ENCODE measurements around the gene HSF4. TPM values are rescaled to one million over a fixed set of nuclear protein-coding genes. Genes with fewer than 3 reads are reported as not detected.
A peak's percentile ranks its signal among the peaks of the same experiment; 100 is the strongest.

HSF4 gene
- total and polyA plus RNA-seq, 12 donors = 9.1 to 199 (median 38.6) TPM

DNA sequence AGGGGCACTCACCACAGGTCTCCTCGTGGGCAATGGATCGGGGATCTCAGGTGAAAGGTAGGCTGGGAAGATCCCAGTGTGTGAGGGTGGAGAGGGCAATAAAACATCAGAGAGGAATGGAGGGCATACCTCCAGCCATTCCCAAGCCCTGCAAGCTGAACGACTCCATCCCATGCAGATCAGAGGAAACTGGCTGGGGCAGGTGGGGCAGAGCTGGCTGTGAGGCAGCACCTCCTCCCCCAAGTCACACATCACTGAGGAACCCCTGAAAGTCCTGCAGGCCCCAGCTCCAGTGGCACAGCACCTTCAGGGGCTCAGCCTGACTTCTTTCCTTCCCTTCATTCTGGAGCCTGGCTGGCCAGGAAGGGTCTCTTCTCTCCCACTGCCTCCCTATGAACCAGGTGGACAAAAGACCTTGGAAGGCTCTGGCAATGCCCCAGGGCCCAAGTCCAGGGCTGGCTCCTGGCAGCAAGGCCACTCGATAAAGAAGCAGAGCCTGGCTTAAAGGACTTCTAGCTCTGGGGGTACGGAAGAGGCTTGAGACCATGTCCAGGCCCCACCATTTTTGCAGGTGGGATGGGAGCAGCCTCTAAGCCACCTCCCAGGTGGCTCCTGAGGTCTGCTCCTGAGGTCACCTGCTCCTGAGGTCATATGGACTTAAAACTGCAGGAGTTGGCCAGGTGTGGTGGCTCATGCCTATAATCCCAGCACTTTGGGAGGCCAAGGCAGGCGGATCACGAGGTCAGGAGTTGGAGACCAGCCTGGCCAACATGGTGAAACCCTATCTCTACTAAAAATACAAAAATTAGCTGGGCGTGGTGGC, 48.9 kb downstream of the HSF4 start:
- peaks cover 0 to 9% (median 0%) of the 10 kb centered on the region in 9 donors for H3K36me3 ChIP-seq
- H3K4me3 ChIP-seq = no peak overlapping the region
- TF ChIP-seq, protein P1, sequence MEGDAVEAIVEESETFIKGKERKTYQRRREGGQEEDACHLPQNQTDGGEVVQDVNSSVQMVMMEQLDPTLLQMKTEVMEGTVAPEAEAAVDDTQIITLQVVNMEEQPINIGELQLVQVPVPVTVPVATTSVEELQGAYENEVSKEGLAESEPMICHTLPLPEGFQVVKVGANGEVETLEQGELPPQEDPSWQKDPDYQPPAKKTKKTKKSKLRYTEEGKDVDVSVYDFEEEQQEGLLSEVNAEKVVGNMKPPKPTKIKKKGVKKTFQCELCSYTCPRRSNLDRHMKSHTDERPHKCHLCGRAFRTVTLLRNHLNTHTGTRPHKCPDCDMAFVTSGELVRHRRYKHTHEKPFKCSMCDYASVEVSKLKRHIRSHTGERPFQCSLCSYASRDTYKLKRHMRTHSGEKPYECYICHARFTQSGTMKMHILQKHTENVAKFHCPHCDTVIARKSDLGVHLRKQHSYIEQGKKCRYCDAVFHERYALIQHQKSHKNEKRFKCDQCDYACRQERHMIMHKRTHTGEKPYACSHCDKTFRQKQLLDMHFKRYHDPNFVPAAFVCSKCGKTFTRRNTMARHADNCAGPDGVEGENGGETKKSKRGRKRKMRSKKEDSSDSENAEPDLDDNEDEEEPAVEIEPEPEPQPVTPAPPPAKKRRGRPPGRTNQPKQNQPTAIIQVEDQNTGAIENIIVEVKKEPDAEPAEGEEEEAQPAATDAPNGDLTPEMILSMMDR (IDR thresholded peaks at IDR 0.05) = no peak
- DNase-seq (no peak), ATAC-seq (no peak)
- 67 to 75% methylated on average over 8 of the region's 8 CpGs for WGBS, 2 donors
- H3K9me3 ChIP-seq = no peaks in the 10 kb centered on the region
- H3K27ac ChIP-seq = no peak overlapping the region
- no peaks in the 10 kb centered on the region for H3K27me3 ChIP-seq
- intact Hi-C loops (cut with DNase I) = no loop called here
- H3K4me1 ChIP-seq = peaks cover 7 to 43% (median 37%) of the 10 kb centered on the region in 9 donors

DNA sequence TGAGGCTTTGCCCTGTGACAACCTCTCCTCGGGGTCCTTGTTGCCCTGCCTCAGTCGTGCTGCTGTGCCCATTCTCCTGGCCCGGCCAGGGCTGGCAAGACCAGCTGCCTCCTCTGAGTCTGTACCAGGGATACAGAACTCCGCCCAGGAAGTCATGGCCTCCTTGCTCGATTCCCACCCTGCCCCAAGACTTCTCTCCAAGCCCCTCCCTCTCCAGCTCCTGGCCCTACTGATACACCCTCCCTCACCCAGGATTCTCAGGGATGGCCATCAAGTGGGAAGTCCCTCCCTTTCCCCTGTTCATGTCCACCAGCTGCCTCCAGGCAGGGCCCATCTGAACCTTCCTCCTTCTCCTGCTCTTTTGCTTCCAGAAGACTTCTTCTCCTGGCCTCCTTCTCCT, 51.2 kb downstream of the HSF4 start:
- Histone ChIP-seq H3K4me1 (peaks cover 7 to 48% (median 39%) of the 10 kb centered on the region in 9 donors), H3K36me3 (peaks cover 0 to 16% (median 0%) of the 10 kb centered on the region in 9 donors), H3K9me3 (no peaks in the 10 kb centered on the region), H3K27ac (no peak overlapping the region), H3K4me3 (no peak overlapping the region), H3K27me3 (no peaks in the 10 kb centered on the region)
- intact Hi-C loops (cut with DNase I) = no loop called here
- no peak for DNase-seq
- TF ChIP-seq, protein P1 (IDR thresholded peaks at IDR 0.05) = no peak
- ATAC-seq = no peak
- 75 to 86% methylated on average over 5 of the region's 5 CpGs for WGBS, 2 donors

DNA sequence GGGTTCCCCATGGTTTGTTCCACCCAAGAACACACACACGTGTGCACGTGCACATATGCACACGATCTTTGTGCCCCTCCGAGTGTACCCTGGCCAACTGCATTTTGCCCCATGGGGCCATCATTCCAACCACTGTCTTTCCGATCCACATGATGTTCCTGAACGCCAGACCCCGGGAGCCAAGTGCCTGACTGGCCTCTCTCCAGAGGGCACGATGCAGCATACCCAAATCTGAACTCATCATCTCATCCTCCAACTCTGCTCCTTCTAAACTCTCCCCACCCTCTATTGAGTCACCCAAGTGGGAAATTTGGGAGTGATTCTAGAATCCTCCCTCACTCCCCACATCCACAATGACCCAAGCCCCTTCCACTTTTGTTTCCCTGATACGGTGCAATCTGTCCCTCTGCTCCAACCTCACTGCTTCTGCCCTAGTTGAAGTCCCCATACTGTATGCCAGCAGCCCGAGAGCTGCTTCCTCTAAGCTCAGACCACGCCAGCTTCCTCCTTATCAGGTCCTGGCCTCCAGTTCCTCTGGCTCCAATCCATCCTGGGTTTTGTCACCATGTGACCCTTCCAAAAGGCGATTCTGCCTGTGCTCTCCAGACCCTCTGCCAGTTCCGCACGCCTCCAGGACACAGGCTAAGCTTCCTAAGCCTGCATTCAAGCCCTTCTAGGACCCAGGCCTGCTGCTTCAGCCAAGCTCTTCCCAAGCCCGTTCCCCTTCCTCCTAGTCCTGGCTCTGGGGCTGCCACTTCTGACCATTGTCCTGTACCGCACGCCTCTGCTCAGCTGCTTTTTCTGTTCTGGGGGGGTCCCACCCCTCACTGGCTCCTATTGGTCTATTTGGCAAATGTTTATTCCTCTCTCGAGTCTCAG, 52.3 kb downstream of the HSF4 start:
- TF ChIP-seq, protein P1 (IDR thresholded peaks at IDR 0.05) = no peak
- peaks cover 7 to 48% (median 39%) of the 10 kb centered on the region in 9 donors for H3K4me1 ChIP-seq
- peak; percentile 44 to 81 for DNase-seq
- H3K36me3 ChIP-seq = peaks cover 0 to 13% (median 0%) of the 10 kb centered on the region in 9 donors
- peak overlapping the region in 2 of 10 donors; percentile 4 to 16 for H3K4me3 ChIP-seq
- H3K27ac ChIP-seq = peak overlapping the region in 9 of 10 donors; percentile 44 to 83 (median 77)
- H3K27me3 ChIP-seq = no peaks in the 10 kb centered on the region
- intact Hi-C loops (cut with DNase I) = no loop called here
- no peaks in the 10 kb centered on the region for H3K9me3 ChIP-seq
- 35 to 39% methylated on average over 18 of the region's 18 CpGs for WGBS, 2 donors
- peak; percentile 83 to 94 (median 91) for ATAC-seq

Small RNAs within 50 kb of the gene (microRNA-seq; reads per million reads assigned to microRNA genes)
- 122 to 149 reads per million in 2 donors for gene MIR328

Other genes with a start within 250 kb of the HSF4 start
- under 1 TPM in 3 of 10 donors, not detected in 7; 0.25 to 0.47 (median 0.47) TPM for gene CDH16, start 245.9 kb upstream of the HSF4 start, total RNA-seq
- under 1 TPM; 0.15 to 0.59 TPM for gene CDH16, start 245.9 kb upstream of the HSF4 start, polyA plus RNA-seq
- gene RRAD, start 239.2 kb upstream of the HSF4 start, total RNA-seq = 1,000 to 10,000 TPM in 1 of 10 donors, 100 to 1,000 TPM in 5, 10 to 100 TPM in 4; 48.4 to 1,227 (median 105) TPM
- 100 to 1,000 TPM; 176 to 435 TPM for gene RRAD, start 239.2 kb upstream of the HSF4 start, polyA plus RNA-seq
- 100 to 1,000 TPM; 103 to 196 (median 111) TPM for gene CIAO2B, start 230.3 kb upstream of the HSF4 start, total RNA-seq
- 100 to 1,000 TPM; 189 to 743 TPM for gene CIAO2B, start 230.3 kb upstream of the HSF4 start, polyA plus RNA-seq
- gene CES2, start 229.2 kb upstream of the HSF4 start, total RNA-seq = 100 to 1,000 TPM in 3 of 10 donors, 10 to 100 TPM in 7; 56.1 to 194 (median 81.5) TPM
- gene CES2, start 229.2 kb upstream of the HSF4 start, polyA plus RNA-seq = 100 to 1,000 TPM in 1 of 2 donors, 10 to 100 TPM in 1; 25.1 to 145 TPM
- 1 to 10 TPM in 6 of 10 donors, under 1 TPM in 4; 0.45 to 2.4 (median 1.1) TPM for gene CES3, start 203.5 kb upstream of the HSF4 start, total RNA-seq
- 1 to 10 TPM in 1 of 2 donors, under 1 TPM in 1; 0.07 to 2.8 TPM for gene CES3, start 203.5 kb upstream of the HSF4 start, polyA plus RNA-seq
- 10 to 100 TPM in 1 of 10 donors, 1 to 10 TPM in 9; 3.8 to 10.4 (median 6.0) TPM for gene CES4A, start 176.2 kb upstream of the HSF4 start, total RNA-seq
- gene CES4A, start 176.2 kb upstream of the HSF4 start, polyA plus RNA-seq = 10 to 100 TPM; 12.3 to 20.6 TPM
- gene CBFB, start 135.6 kb upstream of the HSF4 start, total RNA-seq = 10 to 100 TPM; 22.2 to 36.4 (median 29.8) TPM
- 10 to 100 TPM; 17.6 to 22.9 TPM for gene CBFB, start 135.6 kb upstream of the HSF4 start, polyA plus RNA-seq
- 10 to 100 TPM in 8 of 10 donors, 1 to 10 TPM in 2; 8.9 to 12.7 (median 11.7) TPM for gene PHAF1, start 54.8 kb upstream of the HSF4 start, total RNA-seq
- gene PHAF1, start 54.8 kb upstream of the HSF4 start, polyA plus RNA-seq = 1 to 10 TPM; 7.1 to 7.2 TPM
- gene B3GNT9, start 13.7 kb upstream of the HSF4 start, total RNA-seq = 10 to 100 TPM in 4 of 10 donors, 1 to 10 TPM in 6; 7.4 to 17.6 (median 9.6) TPM
- gene B3GNT9, start 13.7 kb upstream of the HSF4 start, polyA plus RNA-seq = 10 to 100 TPM in 1 of 2 donors, 1 to 10 TPM in 1; 5.4 to 19.1 TPM
- 10 to 100 TPM in 1 of 10 donors, 1 to 10 TPM in 9; 4.8 to 12.4 (median 5.7) TPM for gene TRADD, start 4.8 kb upstream of the HSF4 start, total RNA-seq
- 10 to 100 TPM in 1 of 2 donors, 1 to 10 TPM in 1; 9.7 to 17.9 TPM for gene TRADD, start 4.8 kb upstream of the HSF4 start, polyA plus RNA-seq
- gene FBXL8, start 4.8 kb upstream of the HSF4 start, total RNA-seq = 10 to 100 TPM in 1 of 10 donors, 1 to 10 TPM in 9; 3.9 to 10.5 (median 5.0) TPM
- gene FBXL8, start 4.8 kb upstream of the HSF4 start, polyA plus RNA-seq = 10 to 100 TPM in 1 of 2 donors, 1 to 10 TPM in 1; 8.6 to 17.3 TPM
- 10 to 100 TPM; 71.8 to 92.2 (median 79.9) TPM for gene NOL3, start 5.8 kb downstream of the HSF4 start, total RNA-seq
- gene NOL3, start 5.8 kb downstream of the HSF4 start, polyA plus RNA-seq = 100 to 1,000 TPM; 115 to 132 TPM
- gene MATCAP1, start 19.2 kb downstream of the HSF4 start, total RNA-seq = 10 to 100 TPM in 9 of 10 donors, 1 to 10 TPM in 1; 8.0 to 15.2 (median 12.1) TPM
- gene MATCAP1, start 19.2 kb downstream of the HSF4 start, polyA plus RNA-seq = 10 to 100 TPM; 13.0 to 30.9 TPM
- gene EXOC3L1, start 25.4 kb downstream of the HSF4 start, total RNA-seq = 1 to 10 TPM; 1.8 to 4.8 (median 3.0) TPM
- 1 to 10 TPM; 7.7 to 8.8 TPM for gene EXOC3L1, start 25.4 kb downstream of the HSF4 start, polyA plus RNA-seq
- 10 to 100 TPM; 21.9 to 45.6 (median 28.6) TPM for gene E2F4, start 27.4 kb downstream of the HSF4 start, total RNA-seq
- gene E2F4, start 27.4 kb downstream of the HSF4 start, polyA plus RNA-seq = 10 to 100 TPM; 33.4 to 38.4 TPM
- gene ELMO3, start 34.4 kb downstream of the HSF4 start, total RNA-seq = 1 to 10 TPM in 1 of 10 donors, under 1 TPM in 9; 0.19 to 1.1 (median 0.42) TPM
- gene ELMO3, start 34.4 kb downstream of the HSF4 start, polyA plus RNA-seq = 1 to 10 TPM; 1.3 to 1.9 TPM
- gene TMEM208, start 62.4 kb downstream of the HSF4 start, total RNA-seq = 10 to 100 TPM in 6 of 10 donors, 1 to 10 TPM in 4; 7.6 to 22.1 (median 11.7) TPM
- 10 to 100 TPM; 74.7 to 92.0 TPM for gene TMEM208, start 62.4 kb downstream of the HSF4 start, polyA plus RNA-seq
- gene FHOD1, start 82.7 kb downstream of the HSF4 start, total RNA-seq = 10 to 100 TPM; 11.6 to 26.2 (median 19.1) TPM
- gene FHOD1, start 82.7 kb downstream of the HSF4 start, polyA plus RNA-seq = 10 to 100 TPM; 16.6 to 71.1 TPM
- 1 to 10 TPM in 6 of 10 donors, under 1 TPM in 4; 0.71 to 2.4 (median 1.0) TPM for gene SLC9A5, start 84.2 kb downstream of the HSF4 start, total RNA-seq
- 1 to 10 TPM in 1 of 2 donors, under 1 TPM in 1; 0.26 to 1.5 TPM for gene SLC9A5, start 84.2 kb downstream of the HSF4 start, polyA plus RNA-seq
- 1 to 10 TPM in 4 of 10 donors, under 1 TPM in 6; 0.25 to 2.5 (median 0.61) TPM for gene PLEKHG4, start 114.8 kb downstream of the HSF4 start, total RNA-seq
- 1 to 10 TPM; 1.3 to 2.9 TPM for gene PLEKHG4, start 114.8 kb downstream of the HSF4 start, polyA plus RNA-seq
- gene KCTD19, start 162.0 kb downstream of the HSF4 start, total RNA-seq = not detected
- under 1 TPM; 0.01 to 0.22 TPM for gene KCTD19, start 162.0 kb downstream of the HSF4 start, polyA plus RNA-seq
- under 1 TPM in 1 of 10 donors, not detected in 9; 0.26 TPM for gene LRRC36, start 162.1 kb downstream of the HSF4 start, total RNA-seq
- under 1 TPM; 0.42 to 0.88 TPM for gene LRRC36, start 162.1 kb downstream of the HSF4 start, polyA plus RNA-seq
- gene TPPP3, start 228.8 kb downstream of the HSF4 start, total RNA-seq = 10 to 100 TPM in 1 of 10 donors, 1 to 10 TPM in 9; 6.4 to 15.9 (median 9.0) TPM
- 10 to 100 TPM; 21.1 to 26.1 TPM for gene TPPP3, start 228.8 kb downstream of the HSF4 start, polyA plus RNA-seq